ENCODE data around the gene C7orf33. TPM values are rescaled to one million over a fixed set of nuclear protein-coding genes. Genes with fewer than 3 reads are reported as not detected.
A peak's percentile ranks its signal among the peaks of the same experiment; 100 is the strongest.

C7orf33 gene
- total RNA-seq, 1 experiment from 2014 or later, result not detected

DNA sequence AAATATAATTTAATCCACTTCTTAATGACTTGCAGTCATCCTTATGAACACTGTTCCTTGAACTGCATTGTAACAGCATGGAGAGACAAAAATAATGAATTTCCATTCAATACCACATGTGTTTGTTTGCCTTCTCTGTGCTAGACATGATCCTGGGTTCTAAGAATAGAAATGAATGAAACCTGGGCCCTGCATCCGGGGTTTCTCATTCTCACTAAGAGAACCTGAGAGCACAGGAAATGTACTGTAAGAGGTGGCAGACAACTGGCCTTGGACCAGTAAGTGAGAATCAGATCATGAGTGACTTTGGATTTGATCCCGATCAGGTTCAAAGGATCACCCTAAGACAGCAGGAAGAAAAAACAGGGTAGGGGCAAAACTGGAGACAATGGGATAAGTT, 70.9 kb downstream of the C7orf33 start:
- TF ChIP-seq, protein P1, sequence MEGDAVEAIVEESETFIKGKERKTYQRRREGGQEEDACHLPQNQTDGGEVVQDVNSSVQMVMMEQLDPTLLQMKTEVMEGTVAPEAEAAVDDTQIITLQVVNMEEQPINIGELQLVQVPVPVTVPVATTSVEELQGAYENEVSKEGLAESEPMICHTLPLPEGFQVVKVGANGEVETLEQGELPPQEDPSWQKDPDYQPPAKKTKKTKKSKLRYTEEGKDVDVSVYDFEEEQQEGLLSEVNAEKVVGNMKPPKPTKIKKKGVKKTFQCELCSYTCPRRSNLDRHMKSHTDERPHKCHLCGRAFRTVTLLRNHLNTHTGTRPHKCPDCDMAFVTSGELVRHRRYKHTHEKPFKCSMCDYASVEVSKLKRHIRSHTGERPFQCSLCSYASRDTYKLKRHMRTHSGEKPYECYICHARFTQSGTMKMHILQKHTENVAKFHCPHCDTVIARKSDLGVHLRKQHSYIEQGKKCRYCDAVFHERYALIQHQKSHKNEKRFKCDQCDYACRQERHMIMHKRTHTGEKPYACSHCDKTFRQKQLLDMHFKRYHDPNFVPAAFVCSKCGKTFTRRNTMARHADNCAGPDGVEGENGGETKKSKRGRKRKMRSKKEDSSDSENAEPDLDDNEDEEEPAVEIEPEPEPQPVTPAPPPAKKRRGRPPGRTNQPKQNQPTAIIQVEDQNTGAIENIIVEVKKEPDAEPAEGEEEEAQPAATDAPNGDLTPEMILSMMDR (IDR thresholded peaks at IDR 0.05; ENCODE audit: unreplicated experiment), result no peak
- H3K4me3 Mint-ChIP-seq (ENCODE audit: unreplicated experiment), result no peak overlapping the region
- H3K27ac Mint-ChIP-seq (ENCODE audit: low read depth, unreplicated experiment), result no peak overlapping the region
- no peaks in the 10 kb centered on the region for H3K36me3 Mint-ChIP-seq (ENCODE audit: insufficient read depth, unreplicated experiment)
- DNase-seq (ENCODE audit: unreplicated experiment), result no peak
- no peaks in the 10 kb centered on the region for H3K27me3 Mint-ChIP-seq (ENCODE audit: insufficient read depth, unreplicated experiment)
- BruUV-seq (replicated peaks), result no TSS peak
- ChIA-PET POLR2A (no interaction called here), CTCF (no interaction called here)
- H3K9me3 Mint-ChIP-seq (ENCODE audit: unreplicated experiment), result no peaks in the 10 kb centered on the region
- intact Hi-C loops (cut with micrococcal nuclease), result no loop called here
- H3K4me1 Mint-ChIP-seq (ENCODE audit: insufficient read depth, unreplicated experiment), result peaks cover 6% of the 10 kb centered on the region

DNA sequence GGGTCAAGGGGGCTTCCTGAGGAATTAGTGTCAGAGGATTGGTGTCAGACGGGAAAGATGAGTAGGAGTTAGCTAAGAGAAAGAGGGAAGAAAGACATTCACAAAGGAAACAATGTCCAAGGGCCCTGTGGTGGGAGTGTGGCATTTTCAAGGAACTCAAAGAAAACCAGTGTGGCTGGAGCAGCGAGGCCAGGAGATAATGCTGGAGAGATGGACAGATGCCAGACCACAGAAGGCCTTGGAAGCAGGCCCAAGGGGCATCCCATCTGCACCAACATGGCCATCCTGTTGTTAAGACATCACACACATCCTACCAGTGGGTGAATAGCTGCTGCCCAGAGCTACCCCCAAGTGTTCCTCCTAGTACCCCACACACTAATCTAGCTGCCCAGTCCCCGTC, 72.1 kb downstream of the C7orf33 start:
- Mint-ChIP-seq H3K27ac (ENCODE audit: low read depth, unreplicated experiment) (no peak overlapping the region), H3K9me3 (ENCODE audit: unreplicated experiment) (no peaks in the 10 kb centered on the region), H3K36me3 (ENCODE audit: insufficient read depth, unreplicated experiment) (no peaks in the 10 kb centered on the region), H3K27me3 (ENCODE audit: insufficient read depth, unreplicated experiment) (no peaks in the 10 kb centered on the region), H3K4me1 (ENCODE audit: insufficient read depth, unreplicated experiment) (peaks cover 6% of the 10 kb centered on the region), H3K4me3 (ENCODE audit: unreplicated experiment) (no peak overlapping the region)
- no TSS peak for BruUV-seq (replicated peaks)
- CTCF ChIA-PET, result no interaction called here
- intact Hi-C loops (cut with micrococcal nuclease), result no loop called here
- peak; percentile 13 for DNase-seq (ENCODE audit: unreplicated experiment)
- TF ChIP-seq, protein P1 (IDR thresholded peaks at IDR 0.05; ENCODE audit: unreplicated experiment), result no peak
- POLR2A ChIA-PET, result no interaction called here

DNA sequence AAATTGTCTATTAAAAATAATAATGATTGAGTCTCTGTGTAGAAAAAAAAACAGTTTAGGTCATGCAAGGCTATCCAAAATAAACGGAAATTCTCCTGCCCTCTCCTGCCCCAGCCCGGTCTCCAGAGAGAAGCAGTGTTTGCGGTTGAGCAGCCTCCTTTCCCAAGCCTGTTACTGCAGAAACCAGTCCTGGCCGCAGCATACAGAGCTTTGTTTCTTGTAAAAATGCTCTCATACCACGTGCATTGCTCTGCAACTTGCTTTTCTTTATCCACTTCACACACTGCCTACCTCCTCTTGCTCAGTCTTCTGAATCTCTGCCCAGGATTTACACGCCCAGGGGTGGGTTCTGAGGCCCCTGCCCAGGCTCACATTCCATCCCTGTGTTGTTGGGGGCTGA, 73.8 kb downstream of the C7orf33 start:
- ChIA-PET POLR2A (no interaction called here), CTCF (interaction anchor here (0.5 to 0.6 kb wide), 2 partner anchors 89 to 405 kb away, joined by 3 read pairs; no protein-coding TSS in a partner anchor)
- Mint-ChIP-seq H3K27ac (ENCODE audit: low read depth, unreplicated experiment) (no peak overlapping the region), H3K36me3 (ENCODE audit: insufficient read depth, unreplicated experiment) (no peaks in the 10 kb centered on the region), H3K4me1 (ENCODE audit: insufficient read depth, unreplicated experiment) (peaks cover 6% of the 10 kb centered on the region), H3K9me3 (ENCODE audit: unreplicated experiment) (no peaks in the 10 kb centered on the region), H3K4me3 (ENCODE audit: unreplicated experiment) (no peak overlapping the region), H3K27me3 (ENCODE audit: insufficient read depth, unreplicated experiment) (no peaks in the 10 kb centered on the region)
- DNase-seq (ENCODE audit: unreplicated experiment), result no peak
- intact Hi-C loops (cut with micrococcal nuclease), result no loop called here
- no TSS peak for BruUV-seq (replicated peaks)
- TF ChIP-seq, protein P1 (IDR thresholded peaks at IDR 0.05; ENCODE audit: unreplicated experiment), result no peak

DNA sequence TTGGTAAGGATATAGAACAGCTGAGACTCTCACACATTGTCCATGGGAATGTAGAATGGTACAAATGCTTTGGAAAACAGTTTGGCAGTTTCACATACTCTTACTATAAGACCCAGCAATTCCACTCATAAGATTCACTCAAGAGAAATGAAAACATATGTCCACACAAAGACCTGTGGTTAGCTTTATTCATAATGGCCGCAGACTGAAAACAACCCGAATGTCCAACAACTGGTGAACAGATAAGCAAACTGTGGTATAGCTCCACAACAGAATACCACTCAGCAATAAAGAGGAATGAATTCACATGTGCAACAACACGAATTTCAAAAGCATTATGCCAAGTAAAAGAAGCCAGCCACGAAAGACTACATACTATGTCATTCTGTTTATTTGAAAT, 74.7 kb downstream of the C7orf33 start:
- no peak for DNase-seq (ENCODE audit: unreplicated experiment)
- Mint-ChIP-seq H3K27ac (ENCODE audit: low read depth, unreplicated experiment) (no peak overlapping the region), H3K27me3 (ENCODE audit: insufficient read depth, unreplicated experiment) (no peaks in the 10 kb centered on the region), H3K36me3 (ENCODE audit: insufficient read depth, unreplicated experiment) (no peaks in the 10 kb centered on the region), H3K4me3 (ENCODE audit: unreplicated experiment) (no peak overlapping the region), H3K9me3 (ENCODE audit: unreplicated experiment) (no peaks in the 10 kb centered on the region), H3K4me1 (ENCODE audit: insufficient read depth, unreplicated experiment) (peaks cover 6% of the 10 kb centered on the region)
- TF ChIP-seq, protein P1 (IDR thresholded peaks at IDR 0.05; ENCODE audit: unreplicated experiment), result no peak
- ChIA-PET POLR2A (interaction anchor here (0.5 kb wide), 1 partner anchor 16 kb away, joined by 3 read pairs; no protein-coding TSS in a partner anchor), CTCF (no interaction called here)
- intact Hi-C loops (cut with micrococcal nuclease), result no loop called here
- no TSS peak for BruUV-seq (replicated peaks)

Other genes starting within 250 kb of the C7orf33 start
- gene CUL1, start 108.1 kb downstream of the C7orf33 start, total RNA-seq (2022), result 41.2 and 49.2 TPM in 2 replicates

Measured in MCF 10A (cell line).